GM18498 (cell line): Measurements from ENCODE around the gene GHITM.
"Not testable (repeated sequence)": the region's sequence is repeated elsewhere in the genome, so short reads cannot be mapped to it uniquely, and the experiment has no call there.

ENCODE experiments used
- ATAC-seq: cut with Tn5 transposase; IDR thresholded peaks from one replicate; pipeline ENCODE4 v1.9.1; 2021; ENCODE audit warnings: mild to moderate bottlenecking, moderate library complexity; ENCODE audit not compliant: unreplicated experiment

GHITM gene

GRCh38 chr10:84140036-84140379 lies 699 bp downstream of the GHITM start:
- no peak for ATAC-seq

- no peak for ATAC-seq
These were observed 8.0 kb downstream of the GHITM start for GRCh38 chr10:84147347-84147746.

- ATAC-seq = peak; percentile 58
These were observed 8.8 kb downstream of the GHITM start for GRCh38 chr10:84148006-84148597.

- ATAC-seq = no peak
These were observed 10.5 kb downstream of the GHITM start for GRCh38 chr10:84149854-84150253.

- no peak for ATAC-seq
These were observed 13.5 kb downstream of the GHITM start for GRCh38 chr10:84152769-84153168.

GRCh38 chr10:84155521-84155920 lies 16.2 kb downstream of the GHITM start:
- no peak for ATAC-seq

- ATAC-seq = no peak
These were observed 16.7 kb downstream of the GHITM start for GRCh38 chr10:84156009-84156408.

GRCh38 chr10:84156768-84157167 lies 17.5 kb downstream of the GHITM start:
- no peak for ATAC-seq

GRCh38 chr10:84158061-84158460 lies 18.8 kb downstream of the GHITM start:
- ATAC-seq = no peak

GRCh38 chr10:84158550-84158949 lies 19.2 kb downstream of the GHITM start:
- ATAC-seq = no peak

GRCh38 chr10:84159076-84159685 lies 19.9 kb downstream of the GHITM start:
- no peak for ATAC-seq

GRCh38 chr10:84160663-84161362 lies 21.5 kb downstream of the GHITM start:
- no peak for ATAC-seq

GRCh38 chr10:84163996-84164395 lies 24.7 kb downstream of the GHITM start:
- no peak for ATAC-seq

- ATAC-seq = no peak
These were observed 25.1 kb downstream of the GHITM start for GRCh38 chr10:84164442-84164841.

GRCh38 chr10:84166620-84167288 lies 27.4 kb downstream of the GHITM start:
- ATAC-seq = no peak

- ATAC-seq = not testable (repeated sequence)
These were observed 28.0 kb downstream of the GHITM start for GRCh38 chr10:84167289-84167653.

GRCh38 chr10:84168382-84168781 lies 29.1 kb downstream of the GHITM start:
- not testable (repeated sequence) for ATAC-seq

- not testable (repeated sequence) for ATAC-seq
These were observed 31.9 kb downstream of the GHITM start for GRCh38 chr10:84171237-84171636.

GRCh38 chr10:84171700-84172466 lies 32.6 kb downstream of the GHITM start:
- peak; percentile 40 for ATAC-seq

GRCh38 chr10:84172467-84173356 lies 33.4 kb downstream of the GHITM start:
- ATAC-seq = peak; percentile 58
